GM21529 (cell line): Measurements from ENCODE around the gene KMT5C.
"Not testable (repeated sequence)": the region's sequence is repeated elsewhere in the genome, so short reads cannot be mapped to it uniquely, and the experiment has no call there.

Experiments
- ATAC-seq: cut with Tn5 transposase; IDR thresholded peaks from one replicate; pipeline ENCODE4 v1.9.1; 2021; ENCODE audit not compliant: unreplicated experiment

Gene KMT5C

GRCh38 chr19:55316646-55317045 is 23.0 kb upstream of the KMT5C start:
- ATAC-seq: no peak

DNA sequence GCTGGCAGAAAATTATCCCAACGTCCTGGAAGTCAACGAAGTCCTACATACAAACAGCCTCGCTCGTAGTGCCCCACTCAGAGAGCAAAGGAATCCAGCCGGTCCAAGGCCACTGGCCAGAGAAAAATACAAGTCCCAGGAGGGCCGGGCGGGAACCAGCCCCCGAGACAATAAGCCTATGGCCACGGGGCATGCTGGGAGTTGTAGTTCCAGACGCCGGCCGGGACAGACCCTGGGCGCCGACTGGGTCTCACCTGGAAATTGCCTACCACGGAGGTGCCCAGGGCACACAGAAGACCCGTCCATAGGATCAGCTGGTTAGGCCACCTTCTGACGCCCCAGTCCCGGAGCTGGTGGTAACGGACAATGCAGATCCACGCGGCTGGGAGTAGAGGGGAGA is 19.9 kb upstream of the KMT5C start:
- no peak for ATAC-seq

- no peak for ATAC-seq
Measured at GRCh38 chr19:55320844-55321419, 18.7 kb upstream of the KMT5C start.

- no peak for ATAC-seq
Measured at GRCh38 chr19:55321466-55322137, 18.1 kb upstream of the KMT5C start.

GRCh38 chr19:55322204-55322885 is 17.3 kb upstream of the KMT5C start:
- ATAC-seq: no peak

DNA sequence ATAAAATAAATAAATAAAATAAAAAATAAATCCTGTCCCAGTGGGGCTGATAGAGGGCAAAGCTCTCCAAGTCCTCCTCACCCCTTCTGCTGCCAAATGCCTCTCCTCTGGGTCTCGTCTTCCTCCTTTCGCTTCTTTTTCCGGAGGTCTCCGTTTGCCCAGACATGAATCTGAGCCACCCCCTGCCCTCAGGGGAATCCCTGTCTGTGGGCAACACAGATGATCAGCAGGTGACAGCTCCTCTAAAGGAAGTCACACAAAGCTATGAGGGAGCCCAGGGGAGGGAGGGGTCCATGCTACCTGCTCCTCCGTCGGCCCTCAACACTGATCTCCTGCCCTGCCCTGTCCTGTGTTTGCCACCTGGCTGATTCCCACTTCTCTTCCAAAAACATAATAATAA is 15.0 kb upstream of the KMT5C start:
- ATAC-seq: no peak

DNA sequence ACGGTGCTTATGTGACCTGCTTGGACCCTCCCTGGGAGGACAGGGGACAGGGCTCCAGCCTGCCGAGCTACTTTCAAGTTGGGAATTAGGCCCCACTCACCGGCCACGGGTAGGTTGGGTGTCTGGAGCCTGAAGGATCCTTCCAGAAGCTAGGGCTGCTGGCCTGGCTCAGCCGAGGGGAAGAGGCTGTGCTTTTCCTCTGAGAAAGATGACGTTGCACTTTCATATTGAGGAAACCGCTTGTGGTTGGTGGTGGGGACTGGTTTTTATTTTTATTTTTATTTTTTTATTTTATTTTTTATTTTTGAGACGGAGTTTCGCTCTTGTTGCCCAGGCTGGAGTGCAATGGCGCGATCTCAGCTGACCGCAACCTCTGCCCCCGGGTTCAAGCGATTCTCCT is 14.5 kb upstream of the KMT5C start, which contains the start of gene TMEM150B:
Gene TMEM150B (minus strand): TSS at position 170 of the 400 bp plus-strand sequence. CDS start 4,305 bp downstream, outside the sequence.
- ATAC-seq: no peak

DNA sequence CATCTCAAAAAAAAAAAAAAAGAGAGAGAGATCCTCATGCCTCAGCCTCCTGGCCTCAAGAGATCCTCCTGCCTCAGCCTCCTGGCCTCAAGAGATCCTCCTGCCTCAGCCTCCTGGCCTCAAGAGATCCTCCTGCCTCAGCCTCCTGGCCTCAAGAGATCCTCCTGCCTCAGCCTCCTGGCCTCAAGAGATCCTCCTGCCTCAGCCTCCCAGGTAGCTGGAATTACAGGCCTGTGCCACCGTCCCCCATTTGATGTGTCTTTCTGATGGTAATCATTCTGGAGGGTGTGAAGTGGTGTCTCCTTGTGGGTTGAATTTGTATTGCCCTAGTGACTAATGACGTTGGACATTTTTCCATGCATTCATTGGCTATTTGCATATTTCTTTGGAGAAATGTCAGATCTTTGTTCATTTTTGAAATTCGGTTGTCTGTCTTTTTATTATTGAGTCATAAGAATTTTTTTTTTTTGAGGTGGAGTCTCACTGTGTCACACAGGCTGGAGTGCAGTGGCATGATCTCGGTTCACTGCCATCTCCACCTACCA is 10.8 kb upstream of the KMT5C start:
- not testable (repeated sequence) for ATAC-seq

GRCh38 chr19:55329791-55330190 is 9.9 kb upstream of the KMT5C start:
- ATAC-seq: not testable (repeated sequence)

DNA sequence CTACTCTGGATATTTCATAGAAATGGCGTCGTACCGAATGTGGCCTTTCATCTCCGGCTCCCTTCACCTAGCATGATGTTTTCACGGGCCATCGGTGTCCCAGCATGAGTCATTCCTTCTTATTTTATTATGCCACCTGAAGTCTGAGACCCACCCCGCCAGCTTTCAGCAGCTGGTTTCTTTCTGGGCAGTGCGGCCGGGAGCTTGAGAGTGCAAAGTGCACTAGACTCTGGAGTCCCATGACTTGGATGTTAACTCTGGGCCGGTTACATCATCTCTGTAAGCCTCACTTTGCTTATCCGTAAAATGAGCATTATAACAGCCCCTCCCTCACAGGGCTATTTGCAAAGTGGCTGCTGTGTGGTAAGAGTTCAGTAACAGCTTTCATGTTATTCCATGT is 5.8 kb upstream of the KMT5C start:
- no peak for ATAC-seq

GRCh38 chr19:55336101-55336500 is 3.6 kb upstream of the KMT5C start:
- no peak for ATAC-seq

DNA sequence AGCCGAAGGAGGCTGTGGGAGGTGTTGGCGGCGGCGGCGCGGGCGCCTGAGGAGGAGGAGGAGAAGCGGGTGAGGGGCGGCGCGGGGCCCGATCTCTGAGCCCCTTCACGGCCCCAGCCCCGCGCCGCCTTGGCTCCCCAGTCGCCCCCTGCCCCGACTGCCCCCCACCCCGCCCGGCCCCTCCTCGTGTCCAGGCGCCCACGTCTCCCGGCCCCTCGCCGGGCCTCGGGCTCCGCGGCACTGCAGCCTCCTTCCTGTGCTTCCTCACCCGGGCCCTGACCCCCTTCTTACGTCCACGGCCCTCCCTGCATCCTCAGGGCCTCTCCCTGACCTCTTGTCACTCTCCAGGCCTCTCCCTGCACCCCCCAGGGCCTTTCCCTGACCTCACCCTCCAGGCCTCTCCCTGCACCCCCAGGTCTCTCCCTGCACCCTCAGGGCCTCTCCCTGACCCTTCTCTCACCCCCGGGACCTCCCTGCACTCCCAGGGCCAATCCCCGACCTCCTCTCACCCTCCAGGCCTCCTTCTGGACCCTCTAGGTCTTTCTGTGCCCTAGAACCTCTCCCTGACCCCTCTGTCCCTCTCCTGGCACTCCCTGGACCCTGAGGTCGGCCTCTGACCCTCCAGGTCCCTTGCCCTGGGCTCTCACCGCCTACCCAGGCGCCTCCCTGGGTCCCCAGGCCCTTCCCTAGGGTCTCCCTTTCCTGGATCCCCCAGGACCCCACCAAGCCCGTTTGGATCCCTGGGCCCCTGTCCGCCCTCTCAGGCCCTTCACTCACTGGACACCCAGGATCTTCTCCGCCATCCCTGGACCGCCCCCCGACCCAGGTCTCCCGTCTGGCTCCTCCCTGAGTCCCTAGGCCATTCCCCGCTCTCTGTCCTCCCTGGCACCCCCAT is 460 bp downstream of the KMT5C start:
- peak; percentile 1 for ATAC-seq

GRCh38 chr19:55340784-55341147 is 1.1 kb downstream of the KMT5C start:
- ATAC-seq: no peak

DNA sequence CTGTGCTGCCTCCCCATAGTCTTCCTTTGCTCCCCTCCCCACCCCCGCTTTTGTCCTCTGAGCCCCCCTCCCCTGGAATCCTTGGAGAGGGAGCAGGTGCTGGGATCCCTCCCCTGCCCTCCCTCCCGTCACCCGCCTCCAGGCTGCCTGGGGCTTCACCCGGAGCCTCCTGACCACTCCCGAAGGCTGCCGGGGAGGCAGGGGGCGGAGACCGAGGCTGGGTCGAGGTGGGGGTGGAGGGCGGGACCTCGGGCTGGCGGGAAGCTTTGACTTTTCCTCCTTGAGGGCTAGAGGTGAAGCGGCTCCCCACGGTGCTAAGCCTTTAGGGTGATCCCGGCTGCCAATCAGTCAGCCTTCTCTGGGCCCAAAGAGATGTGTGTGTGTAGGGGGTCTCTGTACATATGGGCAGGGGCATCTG is 1.5 kb downstream of the KMT5C start:
- no peak for ATAC-seq

GRCh38 chr19:55341595-55342531 is 2.2 kb downstream of the KMT5C start:
- ATAC-seq: no peak

GRCh38 chr19:55344444-55344843 is 4.8 kb downstream of the KMT5C start:
- no peak for ATAC-seq

DNA sequence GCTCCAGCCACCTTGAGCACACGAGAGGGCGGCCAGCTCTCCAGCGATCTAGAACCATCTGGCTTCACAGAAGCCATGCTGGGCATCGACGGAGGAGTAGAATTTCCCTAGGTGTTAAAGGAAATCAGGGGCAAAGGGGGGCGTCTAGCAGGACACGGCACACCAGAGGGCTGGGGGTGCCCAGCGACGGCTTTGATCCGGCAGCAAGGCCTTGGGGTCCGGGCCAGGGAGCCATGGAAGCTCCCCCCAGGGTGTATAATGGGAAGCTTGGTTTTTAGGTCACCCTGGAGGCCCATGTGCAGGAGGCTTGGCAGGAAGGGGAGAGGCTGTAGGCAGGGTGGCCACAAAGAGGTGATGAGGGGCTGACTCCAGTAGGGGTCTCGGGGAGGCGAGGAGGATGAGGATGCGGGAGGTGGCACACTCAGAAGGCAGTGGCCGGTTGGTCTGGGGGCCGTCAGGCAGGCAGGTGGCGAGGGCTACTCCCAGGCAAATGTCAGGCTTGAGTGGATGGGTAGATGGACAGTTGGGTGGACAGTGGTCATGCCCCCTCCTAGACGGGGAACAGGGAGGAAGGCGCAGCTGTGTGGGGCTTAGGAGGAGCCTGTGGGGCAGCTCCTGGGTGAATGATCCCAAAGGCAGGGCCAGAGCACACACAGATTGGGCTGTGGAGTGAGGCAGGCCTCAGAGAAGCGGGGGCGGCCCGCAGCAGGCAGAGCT is 5.6 kb downstream of the KMT5C start:
- ATAC-seq: no peak

DNA sequence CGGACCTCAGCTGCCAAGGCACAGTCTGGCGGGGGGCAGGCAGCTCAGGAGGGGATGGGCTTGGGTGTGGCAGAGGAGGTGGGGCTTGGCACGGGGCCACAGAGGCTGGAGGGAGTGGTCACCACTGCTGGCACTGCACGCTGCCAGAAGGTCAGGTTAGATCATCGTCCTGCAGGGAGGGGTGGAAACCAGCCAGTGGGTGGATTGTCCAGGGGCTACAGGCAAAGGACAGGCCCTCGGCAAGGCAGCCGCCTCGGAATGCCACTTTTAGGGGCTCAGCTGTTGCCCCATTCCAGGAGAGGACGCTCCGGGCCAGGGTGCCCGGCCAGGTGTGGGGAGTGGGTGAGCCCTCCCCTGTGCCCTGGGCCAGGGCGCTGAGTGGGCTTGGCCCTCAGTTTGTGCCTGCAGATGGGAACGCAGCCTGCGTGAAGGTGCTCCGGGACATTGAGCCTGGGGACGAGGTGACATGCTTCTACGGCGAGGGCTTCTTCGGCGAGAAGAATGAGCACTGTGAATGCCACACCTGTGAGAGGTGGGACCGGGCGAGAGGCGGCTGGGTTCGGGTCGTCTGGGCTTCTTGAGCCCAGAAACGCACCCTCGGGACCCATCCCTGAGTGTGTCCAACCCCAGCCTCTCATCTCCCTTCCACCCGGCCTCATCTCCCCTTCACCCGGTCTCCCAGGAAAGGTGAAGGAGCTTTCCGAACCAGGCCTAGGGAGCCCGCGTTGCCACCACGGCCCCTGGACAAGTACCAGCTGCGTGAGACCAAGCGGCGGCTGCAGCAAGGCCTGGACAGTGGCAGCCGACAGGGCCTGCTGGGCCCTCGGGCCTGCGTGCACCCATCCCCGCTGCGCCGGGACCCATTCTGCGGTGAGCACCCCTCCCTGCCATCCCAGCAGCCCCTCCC is 6.4 kb downstream of the KMT5C start:
- no peak for ATAC-seq
